Suprapubic skin (tissue), 3 donors: ENCODE measurements around the gene FLNA.

ENCODE experiments used
- POLR2AphosphoS5 ChIP-seq, 3 donors: sonication (generic); formaldehyde crosslinking; IDR thresholded peaks; one replicate each; pipeline ENCODE4 v1.6.1; 2017; ENCODE audit warnings: antibody characterized with exemption in 3 of 3
- TF ChIP-seq, protein P1 (sequence below), 2 donors: fragments of 200-600 bp in 1 of 2; fragments of 450-650 bp in 1 of 2; sonication (generic) in 1 of 2; IDR thresholded peaks; one replicate each; pipeline ENCODE4 v1.5.1; 2016 to 2019; ENCODE audit warnings: antibody characterized with exemption in 2 of 2, mild to moderate bottlenecking in 1 of 2, moderate library complexity in 1 of 2

- TF ChIP-seq, protein P1, sequence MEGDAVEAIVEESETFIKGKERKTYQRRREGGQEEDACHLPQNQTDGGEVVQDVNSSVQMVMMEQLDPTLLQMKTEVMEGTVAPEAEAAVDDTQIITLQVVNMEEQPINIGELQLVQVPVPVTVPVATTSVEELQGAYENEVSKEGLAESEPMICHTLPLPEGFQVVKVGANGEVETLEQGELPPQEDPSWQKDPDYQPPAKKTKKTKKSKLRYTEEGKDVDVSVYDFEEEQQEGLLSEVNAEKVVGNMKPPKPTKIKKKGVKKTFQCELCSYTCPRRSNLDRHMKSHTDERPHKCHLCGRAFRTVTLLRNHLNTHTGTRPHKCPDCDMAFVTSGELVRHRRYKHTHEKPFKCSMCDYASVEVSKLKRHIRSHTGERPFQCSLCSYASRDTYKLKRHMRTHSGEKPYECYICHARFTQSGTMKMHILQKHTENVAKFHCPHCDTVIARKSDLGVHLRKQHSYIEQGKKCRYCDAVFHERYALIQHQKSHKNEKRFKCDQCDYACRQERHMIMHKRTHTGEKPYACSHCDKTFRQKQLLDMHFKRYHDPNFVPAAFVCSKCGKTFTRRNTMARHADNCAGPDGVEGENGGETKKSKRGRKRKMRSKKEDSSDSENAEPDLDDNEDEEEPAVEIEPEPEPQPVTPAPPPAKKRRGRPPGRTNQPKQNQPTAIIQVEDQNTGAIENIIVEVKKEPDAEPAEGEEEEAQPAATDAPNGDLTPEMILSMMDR (IDR thresholded peaks at IDR 0.05): no peak
- no peak for TF ChIP-seq POLR2AphosphoS5 (IDR thresholded peaks at IDR 0.05)
Measured at GRCh38 chrX:154419688-154420401, 45.4 kb upstream of the FLNA start.
